NCI-H146 treated with DMSO at 0.1 percent for 48 hours (cell line): ENCODE data around the gene TIFAB.

Experiments used
- DNase-seq: peaks from one replicate; lab custom pipeline; 2025; ENCODE audit not compliant: unreplicated experiment; lab: John Stamatoyannopoulos, UW

TIFAB gene

GRCh38 chr5:135482381-135482933 is 30.3 kb upstream of the TIFAB start:
- DNase-seq = no peak

DNA sequence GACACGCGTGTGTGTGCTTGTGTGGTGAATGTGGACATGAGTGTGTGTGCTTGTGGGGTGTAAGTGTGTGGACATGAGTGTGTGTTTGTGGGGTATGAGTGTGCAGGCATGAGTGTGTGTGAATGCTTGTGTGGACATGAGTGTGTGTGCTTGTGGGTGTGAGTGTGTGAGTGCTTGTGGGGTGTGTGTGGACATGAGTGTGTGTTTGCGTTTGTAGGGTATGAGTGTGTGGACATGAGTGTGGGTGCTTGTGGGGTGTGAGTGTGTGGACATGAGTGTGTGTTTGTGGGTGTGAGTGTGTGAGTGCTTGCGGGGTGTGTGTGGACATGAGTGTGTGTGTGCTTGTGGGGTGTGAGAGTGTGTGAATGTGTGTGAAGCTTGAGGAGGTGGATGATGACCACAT is 29.8 kb upstream of the TIFAB start:
- no peak for DNase-seq

DNA sequence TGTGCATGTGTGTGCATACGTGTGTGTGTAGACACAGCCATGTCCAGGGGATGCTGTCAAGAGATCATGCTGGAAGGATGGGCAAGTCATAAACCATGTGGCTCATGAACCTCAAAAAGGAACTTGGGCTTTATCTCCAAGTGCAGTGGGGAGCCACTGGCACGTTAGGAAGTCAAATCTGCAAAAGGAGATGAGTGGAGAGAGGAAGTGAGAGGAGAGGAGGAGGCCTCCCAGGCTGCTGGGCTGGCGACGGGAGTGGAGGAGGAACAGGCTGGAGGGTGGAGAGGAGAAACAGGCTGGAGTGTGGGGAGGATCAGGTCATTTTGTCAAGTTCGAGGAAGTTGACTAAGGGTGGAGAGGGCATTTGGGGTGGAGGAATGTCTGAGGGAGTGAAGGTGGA is 29.2 kb upstream of the TIFAB start:
- DNase-seq = no peak

DNA sequence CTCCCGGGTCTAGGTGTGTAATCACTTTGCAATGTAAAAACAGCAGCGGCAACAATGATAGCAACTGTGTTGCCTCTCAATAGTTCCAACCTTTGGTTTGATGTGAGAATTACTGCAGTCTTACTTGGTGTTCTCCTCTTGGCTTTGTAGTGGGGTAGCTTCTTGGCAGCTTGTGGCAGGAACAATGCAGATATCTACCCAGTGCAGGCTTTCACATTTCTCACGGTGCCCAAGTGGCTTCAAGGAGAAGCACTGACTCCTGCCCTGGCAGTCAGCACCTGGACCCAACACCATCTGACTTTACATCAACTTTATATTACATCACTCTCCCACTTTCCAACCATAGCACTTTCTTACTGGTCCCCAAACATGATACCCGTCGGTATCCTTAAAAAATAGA is 28.4 kb upstream of the TIFAB start:
- DNase-seq = no peak

GRCh38 chr5:135478938-135479337 is 26.8 kb upstream of the TIFAB start:
- DNase-seq = peak; percentile 57

DNA sequence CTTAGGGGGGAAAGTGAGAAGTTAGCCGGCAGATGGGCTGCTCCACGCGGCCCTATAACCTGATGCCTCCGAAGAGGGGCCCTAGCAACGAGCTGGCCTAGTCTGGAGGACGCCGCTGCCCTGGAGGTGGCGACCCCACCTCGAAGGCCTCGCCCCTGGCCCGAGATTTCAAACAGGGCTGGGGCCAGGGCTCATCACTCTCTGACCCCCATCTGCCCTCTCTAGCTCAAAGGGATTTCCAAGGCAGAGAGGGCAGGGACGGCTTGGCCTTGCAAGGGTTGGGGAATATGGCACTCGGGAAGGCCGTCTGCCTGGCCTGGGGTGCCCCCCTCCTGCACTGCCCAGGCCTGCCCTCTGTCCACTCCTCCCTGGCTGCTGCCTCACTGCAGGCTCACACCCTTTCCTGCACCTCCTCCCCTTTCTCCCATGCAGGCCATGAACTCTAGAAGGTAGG is 25.5 kb upstream of the TIFAB start:
- no peak for DNase-seq

- DNase-seq = no peak
Observed at GRCh38 chr5:135476615-135477581, 24.7 kb upstream of the TIFAB start.

DNA sequence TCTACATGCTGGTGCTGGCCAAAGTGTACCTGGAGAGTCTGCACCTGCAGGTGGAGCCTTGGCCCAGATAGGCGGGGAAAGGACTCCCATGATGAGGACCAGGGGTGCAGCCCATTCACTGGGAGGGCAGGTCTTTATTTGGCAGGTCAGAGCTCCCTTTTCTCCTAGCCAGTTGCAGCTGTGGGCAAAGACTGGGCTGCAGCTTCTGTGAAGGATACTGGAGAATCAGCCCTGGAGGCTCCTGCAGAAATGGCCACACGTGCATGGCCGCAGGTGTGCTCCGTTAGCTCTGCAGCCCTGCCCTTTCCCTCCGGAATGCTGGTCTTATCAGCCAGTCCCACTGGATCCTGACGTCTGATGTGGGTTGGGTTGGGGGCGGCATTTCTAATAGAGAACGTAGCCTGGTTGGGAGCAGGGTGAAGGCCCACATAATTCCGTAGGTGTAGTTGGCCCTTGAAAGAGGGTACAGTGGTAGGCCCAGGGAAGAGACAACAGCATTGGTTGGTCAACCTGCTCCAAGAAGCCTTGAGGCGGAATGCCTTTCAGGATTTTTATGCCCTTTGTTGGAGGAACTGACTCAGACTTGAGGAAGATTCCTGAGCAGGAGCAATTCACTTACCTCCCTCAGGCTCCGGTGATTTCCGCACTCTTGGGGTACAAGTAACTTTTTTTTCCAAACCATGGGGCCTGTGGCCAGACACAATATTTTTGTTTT is 22.0 kb upstream of the TIFAB start:
- DNase-seq = no peak

- no peak for DNase-seq
Observed at GRCh38 chr5:135472141-135472540, 20.0 kb upstream of the TIFAB start.

DNA sequence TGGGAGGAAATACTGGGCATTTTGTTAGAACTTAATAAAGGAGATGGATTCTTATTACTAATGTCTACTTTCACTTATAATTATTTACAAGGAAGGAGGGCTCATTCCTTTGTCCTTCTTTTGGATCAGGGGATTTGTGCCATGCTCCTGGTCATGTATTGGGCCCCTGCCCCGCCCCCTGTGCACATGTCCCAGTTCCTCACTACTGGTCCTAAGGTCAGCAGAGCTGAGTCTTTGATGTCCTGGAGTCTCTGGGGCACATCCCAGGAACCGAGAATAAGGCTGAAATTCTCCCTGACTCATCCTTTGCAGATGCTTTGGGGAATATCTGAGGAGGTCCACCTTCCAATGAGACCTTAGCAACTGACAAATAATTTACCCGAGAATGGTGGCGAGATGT is 19.6 kb upstream of the TIFAB start:
- DNase-seq = no peak

DNA sequence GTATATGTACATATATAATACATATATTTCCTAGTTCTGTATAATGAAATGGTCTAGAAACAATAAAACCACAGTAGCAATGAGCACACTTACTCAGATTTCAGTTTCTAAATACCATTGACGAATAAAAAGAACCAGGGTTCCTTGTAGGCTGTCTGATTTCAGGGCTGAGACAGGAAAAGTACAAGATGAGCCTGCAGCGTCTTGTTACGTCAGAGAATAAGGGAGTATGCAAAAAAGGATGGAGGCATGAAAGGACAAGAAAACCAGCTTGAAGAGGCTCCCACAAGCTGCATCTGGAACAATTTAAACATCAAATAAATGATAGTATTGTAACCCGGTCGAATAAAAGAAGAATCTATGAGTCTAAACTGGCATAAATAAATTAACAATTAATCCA is 17.8 kb upstream of the TIFAB start:
- DNase-seq = no peak

DNA sequence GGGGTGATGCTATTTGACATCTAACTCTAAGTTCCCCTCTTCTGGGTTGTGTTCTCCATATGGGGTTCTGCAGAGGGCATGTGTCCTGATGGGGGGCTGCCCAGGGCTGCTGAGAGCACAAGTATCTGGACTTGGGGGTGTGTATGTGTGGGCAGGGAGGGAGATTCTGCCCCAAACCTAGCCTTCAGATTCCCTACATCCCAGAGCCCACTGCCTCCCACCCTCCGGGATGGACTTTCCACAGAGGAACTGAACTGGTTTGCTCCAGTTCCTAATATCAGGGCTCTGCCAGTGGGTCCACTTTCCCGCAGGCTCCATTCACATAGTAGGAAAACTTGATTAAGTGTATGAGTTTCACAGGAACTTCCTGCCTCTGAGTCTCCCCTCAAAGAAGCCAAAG is 16.4 kb upstream of the TIFAB start:
- no peak for DNase-seq

GRCh38 chr5:135467871-135468485 is 15.8 kb upstream of the TIFAB start:
- no peak for DNase-seq

GRCh38 chr5:135467051-135467625 is 15.0 kb upstream of the TIFAB start:
- no peak for DNase-seq

- peak; percentile 27 for DNase-seq
Observed at GRCh38 chr5:135466178-135467050, 14.3 kb upstream of the TIFAB start.

GRCh38 chr5:135465391-135466122 is 13.4 kb upstream of the TIFAB start:
- DNase-seq = no peak

DNA sequence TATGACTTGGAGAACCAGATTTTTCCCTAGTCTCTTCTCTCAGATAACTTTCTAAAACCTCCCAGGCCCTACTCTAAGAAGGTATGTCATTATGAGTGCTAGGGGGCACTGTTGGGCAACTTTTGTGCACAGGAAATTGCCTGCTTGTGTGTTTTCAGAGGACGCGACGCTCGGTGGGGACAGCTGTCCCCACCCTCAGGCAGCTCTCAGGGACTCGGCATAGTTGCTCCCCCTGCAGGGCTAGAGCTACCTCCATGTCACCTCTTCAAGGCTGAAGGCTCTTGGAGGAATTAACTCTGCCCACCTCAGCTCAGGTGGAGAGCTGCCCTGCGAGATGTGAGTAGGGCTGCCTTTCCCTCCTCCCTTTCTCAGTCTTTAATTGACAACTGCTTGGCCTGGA is 10.2 kb upstream of the TIFAB start:
- peak; percentile 62 for DNase-seq

DNA sequence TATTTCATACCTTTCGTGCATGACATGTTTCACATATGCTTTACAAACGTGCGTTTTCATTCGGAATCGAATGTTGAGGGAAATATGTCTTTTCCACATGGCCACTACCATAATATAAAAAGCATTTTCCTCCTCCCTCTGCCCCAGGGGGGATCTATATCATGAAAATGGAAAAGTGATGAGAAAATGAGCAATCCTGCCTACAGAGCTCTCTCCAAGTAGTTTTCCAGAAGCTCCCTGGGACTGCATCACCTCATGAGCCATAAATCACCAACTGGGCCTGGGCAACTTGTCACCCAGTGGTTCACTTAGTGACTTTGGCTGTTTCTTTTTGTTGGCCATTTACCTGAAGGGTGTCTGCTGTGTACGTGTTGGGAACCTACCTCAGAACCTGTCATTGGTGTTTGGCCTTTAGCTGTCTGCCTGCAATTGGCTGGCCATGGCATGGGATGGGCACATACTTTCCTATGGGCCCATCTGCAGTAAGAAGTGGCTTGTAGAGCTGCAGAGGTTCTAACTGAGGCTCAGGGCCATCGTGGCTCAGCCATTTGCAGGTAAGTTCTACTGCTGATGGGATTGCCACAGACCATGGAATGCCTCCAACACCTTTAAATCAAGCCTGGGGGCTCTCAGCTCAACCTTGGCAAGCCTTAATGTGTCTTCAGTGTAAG is 9.5 kb upstream of the TIFAB start:
- DNase-seq = no peak
